Mesothelial cell of epicardium (in vitro differentiated cells): ENCODE data around the gene ERF. TPM values are rescaled to one million over a fixed set of nuclear protein-coding genes. Genes with fewer than 3 reads are reported as not detected.

Experiments used
- DNase-seq, 2 experiments: peaks; one replicate each; pipeline ENCODE4 v3.0.0; 2021; ENCODE audit warnings: low spot score in 2 of 2; ENCODE audit not compliant: unreplicated experiment in 2 of 2
- H3K27ac Mint-ChIP-seq: 2 replicates; pipeline ENCODE4 v1.8.0; 2021; ENCODE audit warnings: mixed read lengths
- H3K27me3 Mint-ChIP-seq: 2 replicates; pipeline ENCODE4 v1.8.0; 2021; ENCODE audit warnings: low read depth, mixed read lengths
- H3K36me3 Mint-ChIP-seq: 2 replicates; pipeline ENCODE4 v1.8.0; 2021; ENCODE audit warnings: mixed read lengths
- H3K4me1 Mint-ChIP-seq: 2 replicates; pipeline ENCODE4 v1.8.0; 2021; ENCODE audit warnings: mixed read lengths
- H3K4me3 Mint-ChIP-seq: 2 replicates; pipeline ENCODE4 v1.8.0; 2021; ENCODE audit warnings: mild to moderate bottlenecking, moderate library complexity, mixed read lengths
- H3K9me3 Mint-ChIP-seq: 2 replicates; pipeline ENCODE4 v1.8.0; 2021; ENCODE audit warnings: mixed read lengths
- CTCF ChIP-seq: fragments of 200-600 bp; sonication (generic); IDR thresholded peaks from one replicate; pipeline ENCODE4 v1.5.0; 2021; ENCODE audit warnings: antibody characterized with exemption; ENCODE audit not compliant: unreplicated experiment
- total RNA-seq: library from RNA; stranded (reverse); gene quantifications from 3 replicates; pipeline ENCODE4 v1.2.1, GENCODE V29; 2021

Gene ERF
- total RNA-seq, 1 donor from 2014 or later = 92.1 TPM

GRCh38 chr19:42252365-42253244 is 2.3 kb downstream of the ERF start:
- Mint-ChIP-seq H3K36me3 (peaks cover 4% of the 10 kb centered on the region), H3K4me1 (peaks cover 29% of the 10 kb centered on the region), H3K27me3 (no peaks in the 10 kb centered on the region), H3K4me3 (peak overlapping the region; percentile 88), H3K27ac (peak overlapping the region; percentile 96), H3K9me3 (no peaks in the 10 kb centered on the region)
- TF ChIP-seq CTCF = no peak
- DNase-seq = no peak

GRCh38 chr19:42251572-42252358 is 3.2 kb downstream of the ERF start:
- Mint-ChIP-seq H3K36me3 (peaks cover 4% of the 10 kb centered on the region), H3K27ac (peak overlapping the region; percentile 96), H3K4me1 (peaks cover 28% of the 10 kb centered on the region), H3K4me3 (peak overlapping the region; percentile 88), H3K9me3 (no peaks in the 10 kb centered on the region), H3K27me3 (no peaks in the 10 kb centered on the region)
- TF ChIP-seq CTCF = no peak
- no peak for DNase-seq

- Mint-ChIP-seq H3K27ac (peak overlapping the region; percentile 9), H3K36me3 (peaks cover 4% of the 10 kb centered on the region), H3K4me3 (no peak overlapping the region), H3K27me3 (no peaks in the 10 kb centered on the region), H3K4me1 (peaks cover 27% of the 10 kb centered on the region), H3K9me3 (no peaks in the 10 kb centered on the region)
- no peak for TF ChIP-seq CTCF
- no peak for DNase-seq
These were observed 4.0 kb downstream of the ERF start for GRCh38 chr19:42250666-42251531.

GRCh38 chr19:42250183-42250665 is 4.7 kb downstream of the ERF start:
- H3K4me3 Mint-ChIP-seq = no peak overlapping the region

More at GRCh38 chr19:42250183-42250665, 4.7 kb downstream of the ERF start:
- no peak for TF ChIP-seq CTCF
- Mint-ChIP-seq H3K27ac (peak overlapping the region; percentile 9), H3K4me1 (peaks cover 30% of the 10 kb centered on the region), H3K36me3 (peaks cover 4% of the 10 kb centered on the region), H3K9me3 (no peaks in the 10 kb centered on the region), H3K27me3 (no peaks in the 10 kb centered on the region)
- no peak for DNase-seq
